ENCODE data around the gene SIRT5. TPM values are rescaled to one million over a fixed set of nuclear protein-coding genes. Genes with fewer than 3 reads are reported as not detected.

SIRT5 gene
- total and polyA plus RNA-seq, 2 experiments from 2014 or later, result 16.3 to 21.7 TPM

GRCh38 chr6:13581700-13582229, 7.4 kb downstream of the SIRT5 start:
- H3K4me3 ChIP-seq, result no peak overlapping the region
- peaks cover 12% of the 10 kb centered on the region for H3K4me1 ChIP-seq (ENCODE audit: low read depth)
- no peak for DNase-seq (ENCODE audit: low read depth in 1 of 2, low spot score in 1 of 2)
- H3K27ac ChIP-seq, result no peak overlapping the region
- H3K36me3 ChIP-seq, result no peaks in the 10 kb centered on the region
- H3K9me3 ChIP-seq (ENCODE audit: low read depth), result no peaks in the 10 kb centered on the region
- TF ChIP-seq CTCF (IDR thresholded peaks at IDR 0.05; ENCODE audit: low read depth, low read length), result no peak
- no peaks in the 10 kb centered on the region for H3K27me3 ChIP-seq

GRCh38 chr6:13586603-13587542, 12.5 kb downstream of the SIRT5 start:
- Histone ChIP-seq H3K4me1 (ENCODE audit: low read depth) (no peaks in the 10 kb centered on the region), H3K9me3 (ENCODE audit: low read depth) (no peaks in the 10 kb centered on the region), H3K4me3 (no peak overlapping the region), H3K27ac (no peak overlapping the region), H3K27me3 (no peaks in the 10 kb centered on the region), H3K36me3 (peaks cover 20% of the 10 kb centered on the region)
- no peak for TF ChIP-seq CTCF (IDR thresholded peaks at IDR 0.05; ENCODE audit: low read depth, low read length)
- DNase-seq (ENCODE audit: low read depth in 1 of 2, low spot score in 1 of 2), result no peak

- Histone ChIP-seq H3K36me3 (peaks cover 29% of the 10 kb centered on the region), H3K9me3 (ENCODE audit: low read depth) (no peaks in the 10 kb centered on the region), H3K4me3 (no peak overlapping the region), H3K27me3 (no peaks in the 10 kb centered on the region), H3K27ac (no peak overlapping the region), H3K4me1 (ENCODE audit: low read depth) (no peaks in the 10 kb centered on the region)
- DNase-seq (ENCODE audit: low read depth in 1 of 2, low spot score in 1 of 2), result no peak
- no peak for TF ChIP-seq CTCF (IDR thresholded peaks at IDR 0.05; ENCODE audit: low read depth, low read length)
Measured at GRCh38 chr6:13589801-13590200, 15.4 kb downstream of the SIRT5 start.

- Histone ChIP-seq H3K4me1 (ENCODE audit: low read depth) (no peaks in the 10 kb centered on the region), H3K27ac (no peak overlapping the region), H3K27me3 (no peaks in the 10 kb centered on the region), H3K4me3 (no peak overlapping the region), H3K9me3 (ENCODE audit: low read depth) (no peaks in the 10 kb centered on the region), H3K36me3 (peaks cover 36% of the 10 kb centered on the region)
- no peak for TF ChIP-seq CTCF (IDR thresholded peaks at IDR 0.05; ENCODE audit: low read depth, low read length)
- DNase-seq (ENCODE audit: low read depth in 1 of 2, low spot score in 1 of 2), result no peak
Measured at GRCh38 chr6:13590574-13591153, 16.3 kb downstream of the SIRT5 start.

GRCh38 chr6:13591205-13591921, 17.0 kb downstream of the SIRT5 start:
- Histone ChIP-seq H3K27me3 (no peaks in the 10 kb centered on the region), H3K36me3 (peaks cover 40% of the 10 kb centered on the region), H3K27ac (no peak overlapping the region), H3K4me3 (no peak overlapping the region), H3K4me1 (ENCODE audit: low read depth) (no peaks in the 10 kb centered on the region), H3K9me3 (ENCODE audit: low read depth) (no peaks in the 10 kb centered on the region)
- DNase-seq (ENCODE audit: low read depth in 1 of 2, low spot score in 1 of 2), result no peak
- TF ChIP-seq CTCF (IDR thresholded peaks at IDR 0.05; ENCODE audit: low read depth, low read length), result no peak

Data from cardiac muscle cell (in vitro differentiated cells and primary cell).